PC-3 (cell line): ENCODE measurements around the gene NPW. TPM values are rescaled to one million over a fixed set of nuclear protein-coding genes. Genes with fewer than 3 reads are reported as not detected.

Experiments used
- ATAC-seq: fragments of 200-7000 bp; cut with Tn5 transposase; 2 replicates; pipeline ENCODE4 v1.9.1; 2020; ENCODE audit warnings: mild to moderate bottlenecking, moderate library complexity
- BruUV-seq: library from RNA; stranded (reverse); fragments of 400-500 nt; replicated peaks from 2 replicates; lab custom pipeline; 2021; lab: Mats Ljungman, UMichigan
- CTCF ChIA-PET: fragments of 300-600 bp; sonication (Branson Sonifier 250); formaldehyde crosslinking; loops from one replicate; lab custom pipeline; 2022; ENCODE audit warnings: antibody characterized with exemption; lab: Charles Lee
- POLR2A ChIA-PET: fragments of 300-600 bp; sonication (Branson Sonifier 250); formaldehyde crosslinking; loops from one replicate; lab custom pipeline; 2022; ENCODE audit warnings: antibody characterized with exemption; ENCODE audit not compliant: unreplicated experiment; lab: Charles Lee
- DNase-seq: peaks from one replicate; pipeline ENCODE4 v3.0.0-alpha.2; 2015
- H2AFZ ChIP-seq: fragments of 300-600 bp; sonication (generic); 2 replicates; pipeline ENCODE4 v1.6.0; 2016; ENCODE audit warnings: antibody characterized with exemption, low read length
- H3F3A ChIP-seq: fragments of 300-600 bp; sonication (generic); one replicate; pipeline ENCODE4 v1.6.0; 2017; ENCODE audit warnings: antibody characterized with exemption, low read length, control low read depth, mild to moderate bottlenecking; ENCODE audit not compliant: unreplicated experiment
- H3K27ac ChIP-seq: fragments of 300-600 bp; sonication (generic); 2 replicates; pipeline ENCODE4 v1.5.1; 2016; ENCODE audit warnings: mild to moderate bottlenecking, low read length
- H3K27me3 ChIP-seq: fragments of 300-600 bp; sonication (generic); 2 replicates; pipeline ENCODE4 v1.6.1; 2016; ENCODE audit warnings: low read length, mixed read lengths
- H3K36me3 ChIP-seq: fragments of 300-600 bp; sonication (generic); 2 replicates; pipeline ENCODE4 v1.6.1; 2016; ENCODE audit warnings: low read depth, mixed run types, low read length, mixed read lengths
- H3K4me1 ChIP-seq: fragments of 300-600 bp; sonication (generic); 2 replicates; pipeline ENCODE4 v1.5.1; 2016; ENCODE audit warnings: low read length; ENCODE audit not compliant: insufficient read depth
- H3K4me2 ChIP-seq: fragments of 300-600 bp; sonication (generic); 2 replicates; pipeline ENCODE4 v1.6.0; 2016; ENCODE audit warnings: low read length
- H3K4me3 ChIP-seq: fragments of 300-600 bp; sonication (generic); 2 replicates; pipeline ENCODE4 v1.5.1; 2016; ENCODE audit warnings: mild to moderate bottlenecking, low read length, mixed read lengths
- H3K79me2 ChIP-seq: fragments of 300-600 bp; sonication (generic); 2 replicates; pipeline ENCODE4 v1.6.1; 2017; ENCODE audit warnings: low read length, mixed read lengths
- H3K9ac ChIP-seq: fragments of 300-600 bp; sonication (generic); 2 replicates; pipeline ENCODE4 v1.6.0; 2016; ENCODE audit warnings: mild to moderate bottlenecking, low read length
- H3K9me2 ChIP-seq: fragments of 300-600 bp; sonication (generic); replicated peaks from 2 replicates; pipeline ENCODE4 v1.6.1; 2016; ENCODE audit warnings: mixed run types, low read length, mixed read lengths
- H3K9me3 ChIP-seq: fragments of 300-600 bp; sonication (generic); 2 replicates; pipeline ENCODE4 v1.6.1; 2016; ENCODE audit warnings: low read length, mixed read lengths
- H4K20me1 ChIP-seq: fragments of 300-600 bp; sonication (generic); 2 replicates; pipeline ENCODE4 v1.6.1; 2016; ENCODE audit warnings: low read length, mixed read lengths
- EZH2 ChIP-seq: fragments of 300-600 bp; sonication (generic); IDR thresholded peaks from one replicate; pipeline ENCODE4 v1.6.1; 2017; ENCODE audit warnings: antibody characterized with exemption, mild to moderate bottlenecking, low read length; ENCODE audit not compliant: unreplicated experiment
- EZH2phosphoT487 ChIP-seq: fragments of 300-600 bp; sonication (generic); IDR thresholded peaks from 2 replicates; pipeline ENCODE4 v1.6.1; 2018; ENCODE audit warnings: mild to moderate bottlenecking, antibody characterized with exemption, low read length, borderline replicate concordance
- intact Hi-C: fragments of 100-400 bp; cut with micrococcal nuclease; formaldehyde crosslinking; loops from 2 replicates; pipeline ENCODE4 v1.9.0; 2023
- total RNA-seq: library from RNA; depleted of rRNA; stranded (reverse); fragments of >200 nt; gene quantifications from 2 replicates; pipeline ENCODE4 v1.2.3, GENCODE V29; 2014
- TF ChIP-seq, protein P1 (sequence below): fragments of 300-600 bp; sonication (generic); conservative IDR thresholded peaks from 2 replicates; pipeline ENCODE4 v1.5.1; 2017; ENCODE audit warnings: antibody characterized with exemption, low read depth, mild to moderate bottlenecking, low read length

NPW gene
- total RNA-seq, 1 experiment from 2014 or later = 3.8 TPM

DNA sequence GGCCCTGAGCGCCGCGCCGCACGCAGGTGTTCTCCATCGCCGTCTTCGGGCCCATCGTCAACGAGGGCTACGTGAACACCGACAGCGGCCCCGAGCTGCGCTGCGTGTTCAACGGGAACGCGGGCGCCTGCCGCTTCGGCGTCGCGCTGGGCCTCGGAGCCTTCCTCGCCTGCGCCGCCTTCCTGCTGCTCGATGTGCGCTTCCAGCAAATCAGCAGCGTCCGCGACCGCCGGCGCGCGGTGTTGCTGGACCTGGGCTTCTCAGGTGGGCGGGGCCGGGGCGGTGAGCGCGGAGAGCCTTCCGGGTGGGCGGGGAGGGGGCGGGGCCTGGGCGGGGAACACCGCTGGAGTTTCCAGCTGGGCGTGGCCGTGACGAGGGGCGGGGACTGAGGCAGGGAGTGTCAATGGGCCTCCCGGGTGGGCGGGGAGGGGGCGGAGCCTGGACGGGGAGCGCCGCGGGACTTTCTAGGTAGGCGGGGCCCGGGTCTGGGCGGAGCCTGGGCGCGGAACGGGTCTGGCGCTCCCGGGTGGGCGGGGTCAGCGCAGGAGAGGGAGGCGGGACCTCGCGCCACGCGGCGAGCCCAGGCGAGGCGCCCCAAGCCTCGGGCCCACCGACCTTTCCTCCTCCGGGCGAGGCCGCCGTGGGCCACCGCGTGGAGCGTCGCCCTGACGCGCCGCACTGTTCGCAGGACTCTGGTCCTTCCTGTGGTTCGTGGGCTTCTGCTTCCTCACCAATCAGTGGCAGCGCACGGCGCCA is 27.5 kb upstream of the NPW start:
- Histone ChIP-seq H3K4me1 (peaks cover 4% of the 10 kb centered on the region; the same call in 1 of the 2 replicates), H3K9me2 (no peaks in the 10 kb centered on the region), H3K4me2 (no peak overlapping the region), H4K20me1 (no peaks in the 10 kb centered on the region), H3K36me3 (no peaks in the 10 kb centered on the region), H3K4me3 (no peak overlapping the region), H3K9ac (no peak overlapping the region), H3K27ac (no peak overlapping the region), H3F3A (no peaks in the 10 kb centered on the region), H3K79me2 (no peaks in the 10 kb centered on the region), H2AFZ (no peak overlapping the region), H3K9me3 (no peaks in the 10 kb centered on the region), H3K27me3 (no peaks in the 10 kb centered on the region)
- peak; percentile 63 for DNase-seq
- ATAC-seq = peak; percentile 23
- intact Hi-C loops = no loop called here
- CTCF ChIA-PET = interaction anchor here (0.5 kb wide), 1 partner anchor 30 kb away, joined by 10 read pairs; no protein-coding TSS in a partner anchor
- TF ChIP-seq EZH2phosphoT487 (no peak), EZH2 (no peak)
- TF ChIP-seq, protein P1, sequence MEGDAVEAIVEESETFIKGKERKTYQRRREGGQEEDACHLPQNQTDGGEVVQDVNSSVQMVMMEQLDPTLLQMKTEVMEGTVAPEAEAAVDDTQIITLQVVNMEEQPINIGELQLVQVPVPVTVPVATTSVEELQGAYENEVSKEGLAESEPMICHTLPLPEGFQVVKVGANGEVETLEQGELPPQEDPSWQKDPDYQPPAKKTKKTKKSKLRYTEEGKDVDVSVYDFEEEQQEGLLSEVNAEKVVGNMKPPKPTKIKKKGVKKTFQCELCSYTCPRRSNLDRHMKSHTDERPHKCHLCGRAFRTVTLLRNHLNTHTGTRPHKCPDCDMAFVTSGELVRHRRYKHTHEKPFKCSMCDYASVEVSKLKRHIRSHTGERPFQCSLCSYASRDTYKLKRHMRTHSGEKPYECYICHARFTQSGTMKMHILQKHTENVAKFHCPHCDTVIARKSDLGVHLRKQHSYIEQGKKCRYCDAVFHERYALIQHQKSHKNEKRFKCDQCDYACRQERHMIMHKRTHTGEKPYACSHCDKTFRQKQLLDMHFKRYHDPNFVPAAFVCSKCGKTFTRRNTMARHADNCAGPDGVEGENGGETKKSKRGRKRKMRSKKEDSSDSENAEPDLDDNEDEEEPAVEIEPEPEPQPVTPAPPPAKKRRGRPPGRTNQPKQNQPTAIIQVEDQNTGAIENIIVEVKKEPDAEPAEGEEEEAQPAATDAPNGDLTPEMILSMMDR = no peak
- POLR2A ChIA-PET = no interaction called here
- BruUV-seq = no TSS peak

DNA sequence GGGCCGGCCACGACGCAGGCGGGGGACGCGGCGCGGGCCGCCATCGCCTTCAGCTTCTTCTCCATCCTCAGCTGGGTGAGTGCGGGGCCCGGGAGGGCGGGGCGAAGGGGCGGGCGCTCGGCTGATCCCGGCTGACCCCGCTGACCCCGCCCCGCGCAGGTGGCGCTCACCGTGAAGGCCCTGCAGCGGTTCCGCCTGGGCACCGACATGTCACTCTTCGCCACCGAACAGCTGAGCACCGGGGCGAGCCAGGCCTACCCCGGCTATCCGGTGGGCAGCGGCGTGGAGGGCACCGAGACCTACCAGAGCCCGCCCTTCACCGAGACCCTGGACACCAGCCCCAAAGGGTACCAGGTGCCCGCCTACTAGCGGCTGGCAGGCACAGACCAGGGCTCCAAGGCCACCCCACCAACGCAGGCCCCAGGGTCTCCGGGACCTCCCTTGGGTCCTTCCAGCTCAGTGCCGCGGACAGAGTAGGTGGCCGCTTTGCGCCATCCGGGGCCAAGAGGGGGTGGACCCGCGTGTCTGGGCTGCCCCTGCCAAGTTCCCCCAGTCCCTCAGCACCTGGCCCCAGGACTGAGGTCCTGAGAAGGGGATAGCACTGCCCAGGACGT is 26.8 kb upstream of the NPW start:
- TF ChIP-seq EZH2phosphoT487 (no peak), EZH2 (no peak)
- TF ChIP-seq, protein P1 = no peak
- no peaks in the 10 kb centered on the region for H3K9me3 ChIP-seq
- no peak overlapping the region for H3K4me2 ChIP-seq
- no peaks in the 10 kb centered on the region for H3K9me2 ChIP-seq
- no peak overlapping the region for H3K27ac ChIP-seq
- BruUV-seq = no TSS peak
- no peaks in the 10 kb centered on the region for H3K27me3 ChIP-seq
- no peak overlapping the region for H2AFZ ChIP-seq
- ChIA-PET POLR2A (no interaction called here), CTCF (interaction anchor here (0.5 kb wide), 1 partner anchor 30 kb away, joined by 10 read pairs; no protein-coding TSS in a partner anchor)
- peaks cover 4% of the 10 kb centered on the region; the same call in 1 of the 2 replicates for H3K4me1 ChIP-seq
- no peaks in the 10 kb centered on the region for H4K20me1 ChIP-seq
- H3K9ac ChIP-seq = no peak overlapping the region
- DNase-seq = no peak
- H3K4me3 ChIP-seq = no peak overlapping the region
- no peaks in the 10 kb centered on the region for H3K79me2 ChIP-seq
- no peak for ATAC-seq
- H3F3A ChIP-seq = no peaks in the 10 kb centered on the region
- intact Hi-C loops = no loop called here
- no peaks in the 10 kb centered on the region for H3K36me3 ChIP-seq

DNA sequence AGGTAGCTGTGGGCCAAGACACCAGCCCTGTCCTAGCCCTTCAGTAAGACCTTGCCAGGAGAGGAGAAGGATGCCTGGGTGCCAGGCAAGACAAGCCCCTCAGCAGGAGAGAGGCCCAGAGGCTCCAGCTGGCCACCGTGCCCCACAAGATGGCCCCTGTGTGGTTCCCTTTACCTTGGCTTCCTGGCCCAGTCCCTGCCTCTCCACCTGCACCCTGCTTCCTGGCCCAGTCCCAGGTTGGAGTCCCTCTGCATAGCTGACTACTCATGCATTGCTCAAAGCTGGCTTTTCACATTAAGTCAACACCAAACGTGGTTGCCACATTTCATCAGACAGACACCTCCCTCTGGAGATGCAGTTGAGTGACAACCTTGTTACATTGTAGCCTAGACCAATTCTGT is 25.9 kb upstream of the NPW start:
- Histone ChIP-seq H3K4me2 (no peak overlapping the region), H4K20me1 (no peaks in the 10 kb centered on the region), H3F3A (no peaks in the 10 kb centered on the region), H3K4me1 (peaks cover 4% of the 10 kb centered on the region; the same call in 1 of the 2 replicates), H3K9me2 (no peaks in the 10 kb centered on the region), H3K9ac (no peak overlapping the region), H3K27me3 (no peaks in the 10 kb centered on the region), H3K27ac (no peak overlapping the region), H3K79me2 (no peaks in the 10 kb centered on the region), H3K36me3 (no peaks in the 10 kb centered on the region), H3K9me3 (no peaks in the 10 kb centered on the region), H3K4me3 (no peak overlapping the region), H2AFZ (no peak overlapping the region)
- POLR2A ChIA-PET = no interaction called here
- TF ChIP-seq EZH2phosphoT487 (no peak), EZH2 (no peak)
- TF ChIP-seq, protein P1 = no peak
- DNase-seq (peak; percentile 79), ATAC-seq (peak; percentile 62)
- BruUV-seq = no TSS peak
- CTCF ChIA-PET = no interaction called here
- intact Hi-C loops = no loop called here
